GM23338 (cell line): ENCODE measurements around the gene MEMO1.

ENCODE experiments used
- CREB1 ChIP-seq: fragments of 250-450 bp; sonication (Bioruptor Pico); IDR thresholded peaks from 2 replicates; pipeline ENCODE4 v1.5.0; 2020; ENCODE audit warnings: low read depth, mild to moderate bottlenecking, moderate library complexity
- EZH2 ChIP-seq: fragments of 200-600 bp; sonication (generic); IDR thresholded peaks from one replicate; pipeline ENCODE4 v1.8.0; 2017; ENCODE audit warnings: antibody characterized with exemption, mild to moderate bottlenecking, low read depth; ENCODE audit not compliant: unreplicated experiment
- EZH2phosphoT487 ChIP-seq: fragments of 200-600 bp; sonication (generic); IDR thresholded peaks from one replicate; pipeline ENCODE4 v1.8.1; 2018; ENCODE audit warnings: antibody characterized with exemption; ENCODE audit not compliant: unreplicated experiment
- JUNB ChIP-seq: IDR thresholded peaks from one replicate; pipeline ENCODE4 v1.6.1; 2016; ENCODE audit warnings: antibody characterized with exemption; ENCODE audit not compliant: unreplicated experiment
- NANOG ChIP-seq: IDR thresholded peaks from 2 replicates; pipeline ENCODE4 v1.6.1; 2016; ENCODE audit warnings: antibody characterized with exemption, borderline replicate concordance
- POLR2AphosphoS5 ChIP-seq: IDR thresholded peaks from 2 replicates; pipeline ENCODE4 v1.6.1; 2016; ENCODE audit warnings: antibody characterized with exemption, low read depth
- REST ChIP-seq: IDR thresholded peaks from one replicate; pipeline ENCODE4 v1.6.1; 2018; ENCODE audit warnings: antibody characterized with exemption; ENCODE audit not compliant: unreplicated experiment
- STAT1 ChIP-seq: IDR thresholded peaks from one replicate; pipeline ENCODE4 v1.6.1; 2016; ENCODE audit warnings: antibody characterized with exemption; ENCODE audit not compliant: unreplicated experiment
- ZNF331 ChIP-seq: fragments of 250-450 bp; sonication (Bioruptor Pico); IDR thresholded peaks from 2 replicates; pipeline ENCODE4 v1.5.0; 2020; ENCODE audit warnings: low read depth, mild to moderate bottlenecking, moderate library complexity
- TF ChIP-seq, protein P1 (sequence below), 2 experiments: fragments of 200-600 bp in 1 of 2; sonication (generic) in 1 of 2; conservative IDR thresholded peaks; 2 replicates each; pipeline versions ENCODE4 v1.5.1 to v1.6.1; 2016 to 2017; ENCODE audit warnings: antibody characterized with exemption in 2 of 2, low read depth in 2 of 2, mild to moderate bottlenecking in 2 of 2, moderate library complexity in 1 of 2
- TF ChIP-seq, protein P2 (sequence below): fragments of 250-450 bp; sonication (Bioruptor Pico); IDR thresholded peaks from 2 replicates; pipeline ENCODE4 v1.5.0; 2020; ENCODE audit warnings: mild to moderate bottlenecking, moderate library complexity

GRCh38 chr2:31922542-31923408 lies 88.0 kb downstream of the MEMO1 start:
- TF ChIP-seq, protein P1, sequence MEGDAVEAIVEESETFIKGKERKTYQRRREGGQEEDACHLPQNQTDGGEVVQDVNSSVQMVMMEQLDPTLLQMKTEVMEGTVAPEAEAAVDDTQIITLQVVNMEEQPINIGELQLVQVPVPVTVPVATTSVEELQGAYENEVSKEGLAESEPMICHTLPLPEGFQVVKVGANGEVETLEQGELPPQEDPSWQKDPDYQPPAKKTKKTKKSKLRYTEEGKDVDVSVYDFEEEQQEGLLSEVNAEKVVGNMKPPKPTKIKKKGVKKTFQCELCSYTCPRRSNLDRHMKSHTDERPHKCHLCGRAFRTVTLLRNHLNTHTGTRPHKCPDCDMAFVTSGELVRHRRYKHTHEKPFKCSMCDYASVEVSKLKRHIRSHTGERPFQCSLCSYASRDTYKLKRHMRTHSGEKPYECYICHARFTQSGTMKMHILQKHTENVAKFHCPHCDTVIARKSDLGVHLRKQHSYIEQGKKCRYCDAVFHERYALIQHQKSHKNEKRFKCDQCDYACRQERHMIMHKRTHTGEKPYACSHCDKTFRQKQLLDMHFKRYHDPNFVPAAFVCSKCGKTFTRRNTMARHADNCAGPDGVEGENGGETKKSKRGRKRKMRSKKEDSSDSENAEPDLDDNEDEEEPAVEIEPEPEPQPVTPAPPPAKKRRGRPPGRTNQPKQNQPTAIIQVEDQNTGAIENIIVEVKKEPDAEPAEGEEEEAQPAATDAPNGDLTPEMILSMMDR (conservative IDR thresholded peaks at IDR 0.05; ENCODE audit: low read depth in 2 of 2) = no peak
- no peak for TF ChIP-seq POLR2AphosphoS5
- no peak for TF ChIP-seq EZH2phosphoT487
- TF ChIP-seq EZH2 = no peak
- no peak for TF ChIP-seq JUNB
- TF ChIP-seq NANOG = no peak
- no peak for TF ChIP-seq CREB1 (CRISPR knock-in tag)
- no peak for TF ChIP-seq ZNF331 (CRISPR knock-in tag)
- TF ChIP-seq REST = no peak
- TF ChIP-seq, protein P2, sequence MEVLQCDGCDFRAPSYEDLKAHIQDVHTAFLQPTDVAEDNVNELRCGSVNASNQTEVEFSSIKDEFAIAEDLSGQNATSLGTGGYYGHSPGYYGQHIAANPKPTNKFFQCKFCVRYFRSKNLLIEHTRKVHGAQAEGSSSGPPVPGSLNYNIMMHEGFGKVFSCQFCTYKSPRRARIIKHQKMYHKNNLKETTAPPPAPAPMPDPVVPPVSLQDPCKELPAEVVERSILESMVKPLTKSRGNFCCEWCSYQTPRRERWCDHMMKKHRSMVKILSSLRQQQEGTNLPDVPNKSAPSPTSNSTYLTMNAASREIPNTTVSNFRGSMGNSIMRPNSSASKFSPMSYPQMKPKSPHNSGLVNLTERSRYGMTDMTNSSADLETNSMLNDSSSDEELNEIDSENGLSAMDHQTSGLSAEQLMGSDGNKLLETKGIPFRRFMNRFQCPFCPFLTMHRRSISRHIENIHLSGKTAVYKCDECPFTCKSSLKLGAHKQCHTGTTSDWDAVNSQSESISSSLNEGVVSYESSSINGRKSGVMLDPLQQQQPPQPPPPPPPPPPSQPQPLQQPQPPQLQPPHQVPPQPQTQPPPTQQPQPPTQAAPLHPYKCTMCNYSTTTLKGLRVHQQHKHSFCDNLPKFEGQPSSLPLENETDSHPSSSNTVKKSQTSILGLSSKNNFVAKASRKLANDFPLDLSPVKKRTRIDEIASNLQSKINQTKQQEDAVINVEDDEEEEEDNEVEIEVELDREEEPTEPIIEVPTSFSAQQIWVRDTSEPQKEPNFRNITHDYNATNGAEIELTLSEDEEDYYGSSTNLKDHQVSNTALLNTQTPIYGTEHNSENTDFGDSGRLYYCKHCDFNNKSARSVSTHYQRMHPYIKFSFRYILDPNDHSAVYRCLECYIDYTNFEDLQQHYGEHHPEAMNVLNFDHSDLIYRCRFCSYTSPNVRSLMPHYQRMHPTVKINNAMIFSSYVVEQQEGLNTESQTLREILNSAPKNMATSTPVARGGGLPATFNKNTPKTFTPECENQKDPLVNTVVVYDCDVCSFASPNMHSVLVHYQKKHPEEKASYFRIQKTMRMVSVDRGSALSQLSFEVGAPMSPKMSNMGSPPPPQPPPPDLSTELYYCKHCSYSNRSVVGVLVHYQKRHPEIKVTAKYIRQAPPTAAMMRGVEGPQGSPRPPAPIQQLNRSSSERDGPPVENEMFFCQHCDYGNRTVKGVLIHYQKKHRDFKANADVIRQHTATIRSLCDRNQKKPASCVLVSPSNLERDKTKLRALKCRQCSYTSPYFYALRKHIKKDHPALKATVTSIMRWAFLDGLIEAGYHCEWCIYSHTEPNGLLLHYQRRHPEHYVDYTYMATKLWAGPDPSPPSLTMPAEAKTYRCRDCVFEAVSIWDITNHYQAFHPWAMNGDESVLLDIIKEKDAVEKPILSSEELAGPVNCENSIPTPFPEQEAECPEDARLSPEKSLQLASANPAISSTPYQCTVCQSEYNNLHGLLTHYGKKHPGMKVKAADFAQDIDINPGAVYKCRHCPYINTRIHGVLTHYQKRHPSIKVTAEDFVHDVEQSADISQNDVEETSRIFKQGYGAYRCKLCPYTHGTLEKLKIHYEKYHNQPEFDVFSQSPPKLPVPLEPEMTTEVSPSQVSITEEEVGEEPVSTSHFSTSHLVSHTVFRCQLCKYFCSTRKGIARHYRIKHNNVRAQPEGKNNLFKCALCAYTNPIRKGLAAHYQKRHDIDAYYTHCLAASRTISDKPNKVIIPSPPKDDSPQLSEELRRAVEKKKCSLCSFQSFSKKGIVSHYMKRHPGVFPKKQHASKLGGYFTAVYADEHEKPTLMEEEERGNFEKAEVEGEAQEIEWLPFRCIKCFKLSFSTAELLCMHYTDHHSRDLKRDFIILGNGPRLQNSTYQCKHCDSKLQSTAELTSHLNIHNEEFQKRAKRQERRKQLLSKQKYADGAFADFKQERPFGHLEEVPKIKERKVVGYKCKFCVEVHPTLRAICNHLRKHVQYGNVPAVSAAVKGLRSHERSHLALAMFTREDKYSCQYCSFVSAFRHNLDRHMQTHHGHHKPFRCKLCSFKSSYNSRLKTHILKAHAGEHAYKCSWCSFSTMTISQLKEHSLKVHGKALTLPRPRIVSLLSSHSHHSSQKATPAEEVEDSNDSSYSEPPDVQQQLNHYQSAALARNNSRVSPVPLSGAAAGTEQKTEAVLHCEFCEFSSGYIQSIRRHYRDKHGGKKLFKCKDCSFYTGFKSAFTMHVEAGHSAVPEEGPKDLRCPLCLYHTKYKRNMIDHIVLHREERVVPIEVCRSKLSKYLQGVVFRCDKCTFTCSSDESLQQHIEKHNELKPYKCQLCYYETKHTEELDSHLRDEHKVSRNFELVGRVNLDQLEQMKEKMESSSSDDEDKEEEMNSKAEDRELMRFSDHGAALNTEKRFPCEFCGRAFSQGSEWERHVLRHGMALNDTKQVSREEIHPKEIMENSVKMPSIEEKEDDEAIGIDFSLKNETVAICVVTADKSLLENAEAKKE (CRISPR knock-in tag) = no peak
- no peak for TF ChIP-seq STAT1
